HCT116 (cell line): ENCODE data around the gene ZBTB42. TPM values are rescaled to one million over a fixed set of nuclear protein-coding genes. Genes with fewer than 3 reads are reported as not detected.

ENCODE experiments used
- ATAC-seq: fragments of 200-7000 bp; cut with Tn5 transposase; 2 replicates; pipeline ENCODE4 v1.9.1; 2020; ENCODE audit warnings: mild to moderate bottlenecking, moderate library complexity
- BruUV-seq: library from RNA; stranded (reverse); fragments of 400-500 nt; replicated peaks from 2 replicates; lab custom pipeline; 2021; lab: Mats Ljungman, UMichigan
- CTCF ChIA-PET: fragments of 300-600 bp; sonication (Branson Sonifier 250); formaldehyde crosslinking; loops from one replicate; lab custom pipeline; 2021; ENCODE audit warnings: antibody characterized with exemption; lab: Charles Lee
- POLR2A ChIA-PET: fragments of 300-600, 350-600 bp; sonication (Branson Sonifier 250); formaldehyde crosslinking; loops from one replicate; lab custom pipeline; 2021; ENCODE audit warnings: antibody characterized with exemption; lab: Charles Lee
- RAD21 ChIA-PET, 2 experiments: fragments of 300-600 bp; sonication (Branson Sonifier 250); formaldehyde crosslinking; loops; one replicate each; lab custom pipeline; 2023; ENCODE audit warnings: low total read pairs in 2 of 2; ENCODE audit not compliant: uncharacterized antibody in 2 of 2, unreplicated experiment in 2 of 2, low non-redundant PET in 1 of 2; lab: Charles Lee
- DNase-seq: peaks from one replicate; pipeline ENCODE4 v3.0.0-alpha.2; 2010; ENCODE audit warnings: low read depth, low spot score
- H2AFZ ChIP-seq: fragments of 200-600 bp; shearing (Covaris generic), sonication (generic); 2 replicates; pipeline ENCODE4 v1.6.1; 2017; ENCODE audit warnings: low read depth, mixed run types, mixed read lengths, antibody characterized with exemption, low read length; ENCODE audit not compliant: poor library complexity, severe bottlenecking
- H3K27ac ChIP-seq: 2 replicates; pipeline ENCODE4 v1.5.1; 2012; ENCODE audit warnings: low read depth, low read length
- H3K27me3 ChIP-seq: fragments of 200-600 bp; sonication (generic); 2 replicates; pipeline ENCODE4 v1.6.1; 2016; ENCODE audit warnings: mixed run types, low read length, mixed read lengths; ENCODE audit not compliant: insufficient read depth
- H3K36me3 ChIP-seq, 2 experiments: fragments of 200-500 bp in 1 of 2; fragments of 200-600 bp in 1 of 2; sonication (Bioruptor generic) in 1 of 2; sonication (generic) in 1 of 2; 2 replicates each; pipeline versions ENCODE4 v1.5.1 to v1.6.1; 2014 to 2016; ENCODE audit warnings: low read length in 2 of 2, inconsistent platforms in 1 of 2, mixed read lengths in 1 of 2, mixed run types in 1 of 2; ENCODE audit not compliant: insufficient read depth in 2 of 2, control insufficient read depth in 1 of 2
- H3K4me1 ChIP-seq, 2 experiments: fragments of 200-600 bp in 1 of 2; sonication (generic) in 1 of 2; 2 replicates each; pipeline versions ENCODE4 v1.5.1 to v1.6.1; 2012 to 2017; ENCODE audit warnings: low read length in 2 of 2, inconsistent platforms in 1 of 2, mild to moderate bottlenecking in 1 of 2, mixed read lengths in 1 of 2, mixed run types in 1 of 2, moderate library complexity in 1 of 2; ENCODE audit not compliant: insufficient read depth in 2 of 2, control insufficient read depth in 1 of 2
- H3K4me2 ChIP-seq: fragments of 200-600 bp; sonication (generic); 2 replicates; pipeline ENCODE4 v1.6.1; 2017; ENCODE audit warnings: mixed run types, low read length, mixed read lengths
- H3K4me3 ChIP-seq, 2 experiments: fragments of 200-600 bp in 1 of 2; sonication (generic) in 1 of 2; replicated peaks in 1 of 2; 2 replicates each; pipeline ENCODE4 v1.5.1; 2011 to 2016; ENCODE audit warnings: low read length in 2 of 2, control low read depth in 1 of 2, low read depth in 1 of 2, mild to moderate bottlenecking in 1 of 2, mixed read lengths in 1 of 2, mixed run types in 1 of 2
- H3K79me2 ChIP-seq: fragments of 200-600 bp; sonication (generic); 2 replicates; pipeline ENCODE4 v1.6.1; 2017; ENCODE audit warnings: mild to moderate bottlenecking, mixed run types, low read length, moderate library complexity, mixed read lengths; ENCODE audit not compliant: insufficient read depth
- H3K9ac ChIP-seq: fragments of 200-600 bp; sonication (generic); 2 replicates; pipeline ENCODE4 v1.6.1; 2016; ENCODE audit warnings: low read length, mixed read lengths
- H3K9me2 ChIP-seq: fragments of 200-600 bp; sonication (generic), shearing (Covaris generic); 2 replicates; pipeline ENCODE4 v1.6.1; 2017; ENCODE audit warnings: mixed run types, mild to moderate bottlenecking, moderate library complexity; ENCODE audit not compliant: insufficient read depth
- H3K9me3 ChIP-seq, 2 experiments: fragments of 200-500 bp in 1 of 2; fragments of 200-600 bp in 1 of 2; sonication (Bioruptor generic) in 1 of 2; sonication (generic) in 1 of 2; 2 replicates each; pipeline ENCODE4 v1.6.1; 2014 to 2017; ENCODE audit warnings: low read length in 2 of 2, mixed read lengths in 2 of 2, inconsistent platforms in 1 of 2, low read depth in 1 of 2, mild to moderate bottlenecking in 1 of 2, mixed run types in 1 of 2, moderate library complexity in 1 of 2; ENCODE audit not compliant: control insufficient read depth in 1 of 2, insufficient read depth in 1 of 2
- H4K20me1 ChIP-seq: fragments of 200-600 bp; sonication (generic), shearing (Covaris generic); 2 replicates; pipeline ENCODE4 v1.6.1; 2017; ENCODE audit warnings: mixed run types, mild to moderate bottlenecking, moderate library complexity; ENCODE audit not compliant: insufficient read depth
- ATF3 ChIP-seq: IDR thresholded peaks from 2 replicates; pipeline ENCODE4 v1.6.1; 2012
- CBX3 ChIP-seq: IDR thresholded peaks from 2 replicates; pipeline ENCODE4 v1.6.1; 2012; ENCODE audit warnings: low read depth
- CEBPB ChIP-seq: IDR thresholded peaks from 2 replicates; pipeline ENCODE4 v1.6.1; 2012; ENCODE audit warnings: low read depth
- CTCF ChIP-seq, 3 experiments: fragments of 200-600 bp in 1 of 3; sonication (generic) in 1 of 3; IDR thresholded peaks in 2 of 3; conservative IDR thresholded peaks in 1 of 3; 2 replicates each; pipeline ENCODE4 v1.5.1; 2012 to 2017; ENCODE audit warnings: low read depth in 2 of 3, low read length in 2 of 3, antibody characterized with exemption in 1 of 3, borderline replicate concordance in 1 of 3, control low read depth in 1 of 3, mild to moderate bottlenecking in 1 of 3, mixed read lengths in 1 of 3, mixed run types in 1 of 3, moderate library complexity in 1 of 3; ENCODE audit not compliant: insufficient read depth in 1 of 3
- EGR1 ChIP-seq: IDR thresholded peaks from 2 replicates; pipeline ENCODE4 v1.6.1; 2012; ENCODE audit warnings: low read depth
- ELF1 ChIP-seq: IDR thresholded peaks from 2 replicates; pipeline ENCODE4 v1.6.1; 2012; ENCODE audit warnings: low read depth, borderline replicate concordance
- EZH2phosphoT487 ChIP-seq: fragments of 200-600 bp; IDR thresholded peaks from 2 replicates; pipeline ENCODE4 v1.6.1; 2018; ENCODE audit warnings: antibody characterized with exemption, borderline replicate concordance
- FOSL1 ChIP-seq: IDR thresholded peaks from 2 replicates; pipeline ENCODE4 v1.6.1; 2012; ENCODE audit warnings: low read depth
- JUND ChIP-seq: IDR thresholded peaks from 2 replicates; pipeline ENCODE4 v1.6.1; 2012
- MAX ChIP-seq: IDR thresholded peaks from 2 replicates; pipeline ENCODE4 v1.6.1; 2012
- SIN3A ChIP-seq: IDR thresholded peaks from 2 replicates; pipeline ENCODE4 v1.6.1; 2012; ENCODE audit warnings: low read depth
- SP1 ChIP-seq: IDR thresholded peaks from 2 replicates; pipeline ENCODE4 v1.6.1; 2012; ENCODE audit warnings: low read depth
- TCF7L2 ChIP-seq: IDR thresholded peaks from 2 replicates; pipeline ENCODE4 v1.7.0; 2011; ENCODE audit warnings: borderline replicate concordance, inconsistent platforms; ENCODE audit not compliant: insufficient read depth, insufficient read length; ENCODE audit errors: extremely low read depth
- YY1 ChIP-seq: IDR thresholded peaks from 2 replicates; pipeline ENCODE4 v1.6.1; 2011; ENCODE audit warnings: low read length, low read depth, moderate library complexity, mild to moderate bottlenecking; ENCODE audit not compliant: insufficient replicate concordance; ENCODE audit errors: extremely low read depth
- ZNF274 ChIP-seq: fragments of 200-500 bp; sonication (Bioruptor generic); IDR thresholded peaks from 2 replicates; pipeline ENCODE4 v1.6.1; 2014; ENCODE audit warnings: mild to moderate bottlenecking, low read depth, low read length, inconsistent platforms
- intact Hi-C: fragments of 100-400 bp; cut with micrococcal nuclease; formaldehyde crosslinking; loops from 2 replicates; pipeline ENCODE4 v1.10.0; 2022
- total RNA-seq: library from RNA; stranded (reverse); gene quantifications from one replicate; pipeline ENCODE4 v1.2.1, GENCODE V29; 2021; ENCODE audit not compliant: unreplicated experiment

The ZBTB42 gene
- total RNA-seq, 1 experiment from 2014 or later: 4.4 TPM

GRCh38 chr14:104781271-104782077 is 19.4 kb upstream of the ZBTB42 start:
- H3K9me2 ChIP-seq: no peaks in the 10 kb centered on the region
- no peak overlapping the region for H3K4me2 ChIP-seq
- BruUV-seq: no TSS peak
- TF ChIP-seq MAX (no peak), CEBPB (no peak), CTCF (IDR thresholded peaks at IDR 0.05 in 2 of 3, conservative IDR thresholded peaks at IDR 0.05 in 1 of 3; ENCODE audit: borderline replicate concordance in 1 of 3, insufficient read depth in 1 of 3, low read depth in 2 of 3, low read length in 2 of 3) (no peak), EGR1 (no peak), ELF1 (no peak), ATF3 (no peak), YY1 (no peak), EZH2phosphoT487 (no peak), JUND (no peak), SP1 (no peak), FOSL1 (no peak), TCF7L2 (no peak), CBX3 (no peak), SIN3A (no peak), ZNF274 (no peak)
- intact Hi-C loops: no loop called here
- H3K4me1 ChIP-seq: no peaks in the 10 kb centered on the region
- CTCF ChIA-PET: no interaction called here
- no peak overlapping the region for H3K9ac ChIP-seq
- DNase-seq (no peak), ATAC-seq (no peak)
- H3K27me3 ChIP-seq: no peaks in the 10 kb centered on the region
- RAD21 ChIA-PET: interaction anchor here in 1 of 2 experiments (0.6 kb wide), 1 partner anchor 11 kb away, joined by 6 read pairs; no protein-coding TSS in a partner anchor
- peaks cover 13% of the 10 kb centered on the region; the same call in 1 of the 2 replicates for H3K79me2 ChIP-seq
- no peaks in the 10 kb centered on the region for H3K9me3 ChIP-seq
- POLR2A ChIA-PET: no interaction called here
- no peak overlapping the region for H2AFZ ChIP-seq
- no peak overlapping the region for H3K27ac ChIP-seq
- no peaks in the 10 kb centered on the region for H4K20me1 ChIP-seq
- peaks cover 0 to 3% of the 10 kb centered on the region in 2 experiments; a peak in 2 of 4 replicates for H3K36me3 ChIP-seq
- no peak overlapping the region for H3K4me3 ChIP-seq
